K562 (cell line): ENCODE data around the gene NDUFS6. TPM values are rescaled to one million over a fixed set of nuclear protein-coding genes. Genes with fewer than 3 reads are reported as not detected.

Source experiments
- ATAC-seq: fragments of 200-7000 bp; cut with Tn5 transposase; 3 replicates; pipeline ENCODE4 v1.9.1; 2020; ENCODE audit warnings: moderate library complexity
- BruUV-seq: library from RNA; stranded (reverse); fragments of 400-500 nt; replicated peaks from 2 replicates; lab custom pipeline; 2021; lab: Mats Ljungman, UMichigan
- CTCF ChIA-PET: fragments of 300-600 bp; formaldehyde crosslinking; extraction: SDS; loops from one replicate; lab custom pipeline; 2021; ENCODE audit warnings: low intra/inter-chr PET ratio; lab: Yijun Ruan, JAX
- POLR2A ChIA-PET: fragments of 300-600, 350-650 bp; sonication (Branson Sonifier 250); formaldehyde crosslinking; extraction: SDS; loops from one replicate; lab custom pipeline; 2021; ENCODE audit warnings: antibody characterized with exemption, inconsistent platforms; lab: Yijun Ruan, JAX
- DNase-seq, 4 experiments: peaks; one replicate each; pipeline versions ENCODE4 v3.0.0 to v3.0.0-alpha.2; 2011 to 2018; ENCODE audit warnings: low spot score in 3 of 4, mixed read lengths in 3 of 4; ENCODE audit errors: extremely low read depth in 1 of 4
- FAIRE-seq: peaks from 2 replicates; lab custom pipeline; 2011; peaks lifted over from hg19 to GRCh38; lab: Jason Lieb, UNC
- H2AFZ ChIP-seq: 2 replicates; pipeline ENCODE4 v1.6.0; 2011; ENCODE audit warnings: low read depth, low read length, control low read depth, inconsistent platforms
- H3K27ac ChIP-seq: fragments of 200-600 bp; 3 replicates; pipeline ENCODE4 v1.8.0; 2011; ENCODE audit warnings: low read depth, mild to moderate bottlenecking, control low read depth, inconsistent platforms, low read length, moderate library complexity, mixed read lengths; ENCODE audit errors: extremely low read depth
- H3K27me3 ChIP-seq, 2 experiments: fragments of 300-600 bp in 1 of 2; 2 replicates in 1 of 2; 3 replicates in 1 of 2; pipeline versions ENCODE4 v1.6.0 to v1.8.0; 2011; ENCODE audit warnings: inconsistent platforms in 2 of 2, low read length in 2 of 2, mild to moderate bottlenecking in 1 of 2, mixed read lengths in 1 of 2, moderate library complexity in 1 of 2; ENCODE audit not compliant: control insufficient read depth in 2 of 2, insufficient read depth in 2 of 2
- H3K36me3 ChIP-seq: fragments of 300-600 bp; 3 replicates; pipeline ENCODE4 v1.8.0; 2011; ENCODE audit warnings: mild to moderate bottlenecking, low read length, inconsistent platforms; ENCODE audit not compliant: control insufficient read depth, insufficient read depth
- H3K4me1 ChIP-seq, 2 experiments: fragments of 200-600 bp in 1 of 2; replicated peaks in 1 of 2; 2 replicates in 1 of 2; 3 replicates in 1 of 2; pipeline versions ENCODE4 v1.5.1 to v1.8.0; 2011; ENCODE audit warnings: inconsistent platforms in 2 of 2, low read length in 2 of 2, mild to moderate bottlenecking in 1 of 2, mixed read lengths in 1 of 2, moderate library complexity in 1 of 2; ENCODE audit not compliant: control insufficient read depth in 2 of 2, insufficient read depth in 2 of 2
- H3K4me2 ChIP-seq: 2 replicates; pipeline ENCODE4 v1.6.1; 2011; ENCODE audit warnings: low read length, control low read depth, inconsistent platforms, mixed read lengths; ENCODE audit not compliant: insufficient read depth
- H3K4me3 ChIP-seq: fragments of 200-600 bp; sonication (generic), shearing (Covaris generic); 2 replicates; pipeline ENCODE4 v1.5.1; 2016; ENCODE audit warnings: control low read depth, inconsistent platforms
- H3K79me2 ChIP-seq: fragments of 200-600 bp; 3 replicates; pipeline ENCODE4 v1.8.0; 2011; ENCODE audit warnings: low read length, inconsistent platforms; ENCODE audit not compliant: control insufficient read depth, insufficient read depth
- H3K9ac ChIP-seq, 2 experiments: 2 replicates each; pipeline versions ENCODE4 v1.6.0 to v1.6.1; 2011; ENCODE audit warnings: low read depth in 2 of 2, low read length in 2 of 2, control low read depth in 1 of 2, inconsistent platforms in 1 of 2, mild to moderate bottlenecking in 1 of 2, mixed read lengths in 1 of 2; ENCODE audit not compliant: insufficient read depth in 1 of 2
- H3K9me1 ChIP-seq: one replicate; pipeline ENCODE4 v1.6.0; 2011; ENCODE audit warnings: inconsistent platforms, mild to moderate bottlenecking, low read length, moderate library complexity; ENCODE audit not compliant: control insufficient read depth, insufficient read depth
- H3K9me3 ChIP-seq: replicated peaks from 2 replicates; pipeline ENCODE4 v1.5.1; 2011; ENCODE audit warnings: low read depth, low read length, inconsistent platforms; ENCODE audit not compliant: control insufficient read depth, insufficient read depth
- H4K20me1 ChIP-seq: replicated peaks from 2 replicates; pipeline ENCODE4 v1.6.1; 2011; ENCODE audit warnings: low read length, inconsistent platforms, mixed read lengths; ENCODE audit not compliant: control insufficient read depth, insufficient read depth
- ATF1 ChIP-seq, 2 experiments: fragments of 450-650 bp in 1 of 2; IDR thresholded peaks; 2 replicates each; pipeline ENCODE4 v1.6.1; 2016; ENCODE audit warnings: missing compliant biosample characterization in 1 of 2, missing genetic modification characterization in 1 of 2
- BMI1 ChIP-seq: fragments of 150-350 bp; IDR thresholded peaks from 2 replicates; pipeline ENCODE4 v1.6.1; 2014; ENCODE audit warnings: low read length
- BRD9 ChIP-seq: fragments of 450-650 bp; IDR thresholded peaks from 2 replicates; pipeline ENCODE4 v1.6.1; 2018; ENCODE audit warnings: low read depth; ENCODE audit not compliant: partially characterized antibody
- NFRKB ChIP-seq: fragments of 450-650 bp; IDR thresholded peaks from 2 replicates; pipeline ENCODE4 v1.6.1; 2016; ENCODE audit warnings: low read depth
- TEAD2 ChIP-seq: fragments of 450-650 bp; IDR thresholded peaks from 2 replicates; pipeline ENCODE4 v1.6.1; 2016; ENCODE audit warnings: missing genetic modification characterization, control low read depth, missing compliant biosample characterization
- ZNF318 ChIP-seq, 2 experiments: fragments of 450-650 bp; IDR thresholded peaks; 2 replicates each; pipeline ENCODE4 v1.6.1; 2016; ENCODE audit warnings: mild to moderate bottlenecking in 2 of 2, borderline replicate concordance in 1 of 2, low read depth in 1 of 2, moderate library complexity in 1 of 2
- WGBS: fragments of 100-300 bp; shearing (Covaris generic); methylation state at CpG from one replicate; pipeline ENCODE4 v1.1.6; 2016; ENCODE audit warnings: low coverage, mixed read lengths; ENCODE audit not compliant: insufficient coverage; ENCODE audit errors: missing lambda C conversion rate; 5-methylcytosine and 5-hydroxymethylcytosine counted together
- in situ Hi-C: fragments of 300-500 bp; cut with MboI; formaldehyde crosslinking; loops from 4 replicates; pipeline ENCODE4 v1.15.0; 2018; ENCODE audit warnings: inconsistent platforms, mixed read lengths
- intact Hi-C: fragments of 100-400 bp; cut with micrococcal nuclease; formaldehyde crosslinking; loops from 2 replicates; pipeline ENCODE4 v1.14.2; 2022
- polyA plus RNA-seq, 8 experiments: library from polyadenylated mRNA; depleted of rRNA in 4 of 8; stranded (reverse) in 5 of 8; unstranded in 3 of 8; fragments of >200 nt; fragmentation: Nextera tagmentation in 2 of 8; fragmentation: Illumina TruSeq in 1 of 8; extraction: Ambion mirVana in 2 of 8; extraction: Trizol in 1 of 8; gene quantifications; 2 replicates each; pipeline versions ENCODE4 v1.2.1 to v1.2.3, GENCODE V29; 2011 to 2014; ENCODE audit warnings: inconsistent platforms in 1 of 8, missing spikeins in 1 of 8
- total RNA-seq, 7 experiments: library from RNA; depleted of rRNA in 6 of 7; stranded (reverse); fragments of >200 nt in 6 of 7; fragmentation: Illumina TruSeq in 2 of 7; extraction: Trizol in 2 of 7; gene quantifications; 2 replicates each; pipeline versions ENCODE4 v1.2.1 to v1.2.3, GENCODE V29; 2011 to 2021; ENCODE audit warnings: low replicate concordance in 1 of 7

The NDUFS6 gene
- total and polyA plus RNA-seq, 9 of the 15 experiments (the other 6 are each of a cell fraction or from before 2014, with no cell fraction given), result 36.1 to 291 (median 77.0) TPM

- H3K9me3 ChIP-seq, result no peaks in the 10 kb centered on the region
- WGBS, result 23% methylated on average over 30 of the region's 30 CpGs
- H3K79me2 ChIP-seq, result no peaks in the 10 kb centered on the region
- no peak overlapping the region for H3K4me3 ChIP-seq
- no peak overlapping the region for H2AFZ ChIP-seq
- H4K20me1 ChIP-seq, result 0 out of 2 replicates have a peak, but pooled peaks cover 3% of the 10 kb centered on the region
- DNase-seq (no peak), FAIRE-seq (no peak), ATAC-seq (0 out of 3 replicates have a peak, but pooled peaks have one; percentile 32)
- intact Hi-C loops (no loop called here), in situ Hi-C loops (no loop called here)
- H3K9ac ChIP-seq, result no peak overlapping the region
- peaks cover 55 to 77% of the 10 kb centered on the region in 2 experiments for H3K27me3 ChIP-seq
- H3K36me3 ChIP-seq, result no peaks in the 10 kb centered on the region
- POLR2A ChIA-PET, result interaction anchor here (0.6 kb wide), 1 partner anchor 18 kb away, joined by 3 read pairs; no protein-coding TSS in a partner anchor
- CTCF ChIA-PET, result no interaction called here
- no peaks in the 10 kb centered on the region for H3K9me1 ChIP-seq
- no TSS peak for BruUV-seq
- H3K27ac ChIP-seq, result no peak overlapping the region
- peaks cover 0 to 7% of the 10 kb centered on the region in 2 experiments; a peak in 1 of 5 replicates for H3K4me1 ChIP-seq
- TF ChIP-seq TEAD2 (tag), result no peak
- no peak for TF ChIP-seq BMI1
- no peak for TF ChIP-seq NFRKB
- no peak overlapping the region for H3K4me2 ChIP-seq
These were observed 31.3 kb upstream of the NDUFS6 start for GRCh38 chr5:1769752-1770442.

- Histone ChIP-seq H3K4me3 (no peak overlapping the region), H3K4me2 (no peak overlapping the region), H3K9me1 (no peaks in the 10 kb centered on the region), H3K9me3 (no peaks in the 10 kb centered on the region), H4K20me1 (0 out of 2 replicates have a peak, but pooled peaks cover 3% of the 10 kb centered on the region), H3K36me3 (no peaks in the 10 kb centered on the region), H3K27me3 (peaks cover 53 to 72% of the 10 kb centered on the region in 2 experiments), H3K27ac (no peak overlapping the region), H3K4me1 (peaks cover 0 to 7% of the 10 kb centered on the region in 2 experiments; a peak in 1 of 5 replicates), H2AFZ (no peak overlapping the region), H3K9ac (no peak overlapping the region), H3K79me2 (no peaks in the 10 kb centered on the region)
- intact Hi-C loops, result no loop called here
- in situ Hi-C loops, result no loop called here
- TF ChIP-seq ATF1 (CRISPR knock-in tag; IDR thresholded peaks at IDR 0.05) (no peak), ATF1 (tag; IDR thresholded peaks at IDR 0.05) (no peak), BRD9 (no peak), ZNF318 (IDR thresholded peaks at IDR 0.05; ENCODE audit: borderline replicate concordance in 1 of 2, low read depth in 1 of 2) (no peak)
- DNase-seq (no peak), ATAC-seq (no peak), FAIRE-seq (no peak)
- CTCF ChIA-PET, result no interaction called here
- POLR2A ChIA-PET, result interaction anchor here (1.5 kb wide), 1 partner anchor 38 kb away, joined by 3 read pairs; no protein-coding TSS in a partner anchor
- BruUV-seq, result no TSS peak
- 2% methylated on average over 6 of the region's 6 CpGs for WGBS
These were observed 30.8 kb upstream of the NDUFS6 start for GRCh38 chr5:1770443-1770802.
